Omental fat pad (tissue), 4 donors: Measurements from ENCODE around the gene TBATA. TPM values are rescaled to one million over a fixed set of nuclear protein-coding genes. Genes with fewer than 3 reads are reported as not detected.

ENCODE experiments used
- ATAC-seq: fragments of 150-250 bp; one replicate; pipeline ENCODE4 v1.9.1; 2016; ENCODE audit warnings: mild to moderate bottlenecking, moderate library complexity; ENCODE audit not compliant: low FRiP score
- DNase-seq: peaks from one replicate; pipeline ENCODE4 v3.0.0-alpha.2; 2019; ENCODE audit warnings: low spot score
- CTCF ChIP-seq, 3 donors: fragments of 450-650 bp; IDR thresholded peaks; one replicate each; pipeline ENCODE4 v1.5.1; 2016 to 2017; ENCODE audit warnings: antibody characterized with exemption in 3 of 3, mild to moderate bottlenecking in 3 of 3, moderate library complexity in 2 of 3
- total RNA-seq, 4 donors: library from RNA; depleted of rRNA; stranded (reverse); fragments of >200 nt; gene quantifications; one replicate each; pipeline ENCODE4 v1.1.0, GENCODE V29; 2016

Gene TBATA
- total RNA-seq, 4 donors from 2014 or later = not detected

- no peak for TF ChIP-seq CTCF (IDR thresholded peaks at IDR 0.05)
- DNase-seq (no peak), ATAC-seq (no peak)
These were observed 46.4 kb downstream of the TBATA start for GRCh38 chr10:70738761-70739121.

- TF ChIP-seq CTCF (IDR thresholded peaks at IDR 0.05) = no peak
- DNase-seq (no peak), ATAC-seq (no peak)
These were observed 47.0 kb downstream of the TBATA start for GRCh38 chr10:70738006-70738760.

GRCh38 chr10:70737250-70737649 is 47.9 kb downstream of the TBATA start:
- DNase-seq (no peak), ATAC-seq (no peak)
- no peak for TF ChIP-seq CTCF (IDR thresholded peaks at IDR 0.05)

- no peak for TF ChIP-seq CTCF (IDR thresholded peaks at IDR 0.05)
- ATAC-seq = no peak
- DNase-seq = no peak
These were observed 48.7 kb downstream of the TBATA start for GRCh38 chr10:70736525-70736924.

- no peak for DNase-seq
- no peak for TF ChIP-seq CTCF (IDR thresholded peaks at IDR 0.05)
- no peak for ATAC-seq
These were observed 50.0 kb downstream of the TBATA start for GRCh38 chr10:70735161-70735560.

GRCh38 chr10:70733051-70733450 is 52.1 kb downstream of the TBATA start:
- DNase-seq = no peak
- no peak for TF ChIP-seq CTCF (IDR thresholded peaks at IDR 0.05)
- ATAC-seq = no peak

- TF ChIP-seq CTCF (IDR thresholded peaks at IDR 0.05) = no peak
- ATAC-seq = no peak
These were observed 52.6 kb downstream of the TBATA start for GRCh38 chr10:70732569-70732968.

More at GRCh38 chr10:70732569-70732968, 52.6 kb downstream of the TBATA start:
- DNase-seq = no peak
